Measurements from ENCODE around the gene PDE4B.

Gene PDE4B

GRCh38 chr1:66176832-66177231 lies 384.1 kb downstream of the PDE4B start:
- H3K27me3 ChIP-seq = no peaks in the 10 kb centered on the region
- H3K36me3 ChIP-seq = no peaks in the 10 kb centered on the region
- TF ChIP-seq CTCF (IDR thresholded peaks at IDR 0.05; ENCODE audit: low read depth, low read length) = no peak
- no peak for DNase-seq
- H3K4me1 ChIP-seq = peaks cover 5% of the 10 kb centered on the region
- H3K4me3 ChIP-seq (ENCODE audit: low read depth, low read length) = no peak overlapping the region
- H3K9me3 ChIP-seq = no peaks in the 10 kb centered on the region

GRCh38 chr1:66177510-66177909 lies 384.8 kb downstream of the PDE4B start:
- H3K36me3 ChIP-seq = no peaks in the 10 kb centered on the region
- no peak for DNase-seq
- H3K27me3 ChIP-seq = no peaks in the 10 kb centered on the region
- H3K4me3 ChIP-seq (ENCODE audit: low read depth, low read length) = no peak overlapping the region
- H3K9me3 ChIP-seq = no peaks in the 10 kb centered on the region
- no peak for TF ChIP-seq CTCF (IDR thresholded peaks at IDR 0.05; ENCODE audit: low read depth, low read length)
- H3K4me1 ChIP-seq = peaks cover 8% of the 10 kb centered on the region

- H3K36me3 ChIP-seq = no peaks in the 10 kb centered on the region
- H3K9me3 ChIP-seq = no peaks in the 10 kb centered on the region
- H3K27me3 ChIP-seq = no peaks in the 10 kb centered on the region
- no peak for TF ChIP-seq CTCF (IDR thresholded peaks at IDR 0.05; ENCODE audit: low read depth, low read length)
- DNase-seq = no peak
- peaks cover 12% of the 10 kb centered on the region for H3K4me1 ChIP-seq
- no peak overlapping the region for H3K4me3 ChIP-seq (ENCODE audit: low read depth, low read length)
Observed at GRCh38 chr1:66182026-66182425, 389.3 kb downstream of the PDE4B start.

GRCh38 chr1:66182551-66183178 lies 390.0 kb downstream of the PDE4B start:
- no peaks in the 10 kb centered on the region for H3K9me3 ChIP-seq
- peak overlapping the region; percentile 19; the same call in 1 of the 2 replicates for H3K4me3 ChIP-seq (ENCODE audit: low read depth, low read length)
- no peak for TF ChIP-seq CTCF (IDR thresholded peaks at IDR 0.05; ENCODE audit: low read depth, low read length)
- peaks cover 11% of the 10 kb centered on the region; the same call in 1 of the 2 replicates for H3K4me1 ChIP-seq
- peak; percentile 40 for DNase-seq
- H3K36me3 ChIP-seq = no peaks in the 10 kb centered on the region
- no peaks in the 10 kb centered on the region for H3K27me3 ChIP-seq

GRCh38 chr1:66183400-66183799 lies 390.7 kb downstream of the PDE4B start:
- peaks cover 11% of the 10 kb centered on the region; the same call in 1 of the 2 replicates for H3K4me1 ChIP-seq
- H3K27me3 ChIP-seq = no peaks in the 10 kb centered on the region
- H3K36me3 ChIP-seq = no peaks in the 10 kb centered on the region
- TF ChIP-seq CTCF (IDR thresholded peaks at IDR 0.05; ENCODE audit: low read depth, low read length) = no peak
- DNase-seq = no peak
- no peak overlapping the region for H3K4me3 ChIP-seq (ENCODE audit: low read depth, low read length)
- no peaks in the 10 kb centered on the region for H3K9me3 ChIP-seq

- Histone ChIP-seq H3K4me3 (ENCODE audit: low read depth, low read length) (peak overlapping the region; percentile 16; the same call in 1 of the 2 replicates), H3K36me3 (no peaks in the 10 kb centered on the region), H3K9me3 (no peaks in the 10 kb centered on the region), H3K4me1 (no peaks in the 10 kb centered on the region), H3K27me3 (no peaks in the 10 kb centered on the region)
- TF ChIP-seq CTCF (IDR thresholded peaks at IDR 0.05; ENCODE audit: low read depth, low read length) = no peak
- no peak for DNase-seq
Observed at GRCh38 chr1:66197120-66197519, 404.4 kb downstream of the PDE4B start.

Measured in BE2C (cell line).